Suprapubic skin (tissue), 4 donors: ENCODE data around the gene PNN. TPM values are rescaled to one million over a fixed set of nuclear protein-coding genes. Genes with fewer than 3 reads are reported as not detected.
"Not testable (repeated sequence)": the region's sequence is repeated elsewhere in the genome, so short reads cannot be mapped to it uniquely, and the experiment has no call there.

Source experiments
- DNase-seq, 2 donors: peaks; one replicate each; pipeline ENCODE4 v3.0.0-alpha.2; 2019; ENCODE audit warnings: low spot score in 2 of 2
- H3K27ac ChIP-seq: fragments of 200-600 bp; sonication (generic); one replicate; pipeline ENCODE4 v1.5.1; 2019
- H3K27me3 ChIP-seq: fragments of 200-600 bp; sonication (generic); one replicate; pipeline ENCODE4 v1.5.1; 2019
- H3K36me3 ChIP-seq: fragments of 200-600 bp; sonication (generic); one replicate; pipeline ENCODE4 v1.5.1; 2019
- H3K4me1 ChIP-seq: fragments of 200-600 bp; sonication (generic); one replicate; pipeline ENCODE4 v1.5.1; 2019
- H3K4me3 ChIP-seq: fragments of 200-600 bp; sonication (generic); one replicate; pipeline ENCODE4 v1.5.1; 2019; ENCODE audit warnings: mild to moderate bottlenecking
- H3K9me3 ChIP-seq: fragments of 200-600 bp; sonication (generic); one replicate; pipeline ENCODE4 v1.5.1; 2019
- CTCF ChIP-seq, 2 donors: fragments of 200-600 bp in 1 of 2; fragments of 450-650 bp in 1 of 2; sonication (generic) in 1 of 2; IDR thresholded peaks; one replicate each; pipeline ENCODE4 v1.5.1; 2016 to 2019; ENCODE audit warnings: antibody characterized with exemption in 2 of 2, mild to moderate bottlenecking in 1 of 2, moderate library complexity in 1 of 2
- EP300 ChIP-seq: sonication (generic); formaldehyde crosslinking; IDR thresholded peaks from one replicate; pipeline ENCODE4 v1.6.1; 2017; ENCODE audit warnings: antibody characterized with exemption
- POLR2A ChIP-seq, 2 donors: fragments of 450-650 bp; IDR thresholded peaks; one replicate each; pipeline ENCODE4 v1.6.1; 2017; ENCODE audit warnings: antibody characterized with exemption in 2 of 2, mild to moderate bottlenecking in 2 of 2, moderate library complexity in 2 of 2
- POLR2AphosphoS5 ChIP-seq, 3 donors: sonication (generic); formaldehyde crosslinking; IDR thresholded peaks; one replicate each; pipeline ENCODE4 v1.6.1; 2017; ENCODE audit warnings: antibody characterized with exemption in 3 of 3
- WGBS: methylation state at CpG from one replicate; pipeline ENCODE4 v1.1.5; 2018; 5-methylcytosine and 5-hydroxymethylcytosine counted together
- total RNA-seq, 4 donors: library from RNA; depleted of rRNA; stranded (reverse); fragments of >200 nt; gene quantifications; one replicate each; pipeline ENCODE4 v1.1.0, GENCODE V29; 2016

PNN gene
- total RNA-seq, 4 donors from 2014 or later, result 24.8 to 63.3 (median 26.4) TPM

- 84% methylated on average over 1 of the region's 1 CpG for WGBS
- TF ChIP-seq POLR2AphosphoS5 (IDR thresholded peaks at IDR 0.05) (no peak), CTCF (IDR thresholded peaks at IDR 0.05) (no peak), EP300 (no peak), POLR2A (IDR thresholded peaks at IDR 0.05) (no peak)
- Histone ChIP-seq H3K27me3 (no peaks in the 10 kb centered on the region), H3K4me1 (no peaks in the 10 kb centered on the region), H3K9me3 (no peaks in the 10 kb centered on the region), H3K27ac (no peak overlapping the region), H3K36me3 (peaks cover 56% of the 10 kb centered on the region), H3K4me3 (no peak overlapping the region)
- no peak for DNase-seq
Measured at GRCh38 chr14:39182770-39183684, 8.0 kb downstream of the PNN start.

GRCh38 chr14:39183685-39184003 lies 8.6 kb downstream of the PNN start:
- H3K4me1 ChIP-seq, H3K27me3 ChIP-seq, H3K4me3 ChIP-seq, H3K27ac ChIP-seq, H3K9me3 ChIP-seq, DNase-seq: not testable (repeated sequence)
- 93% methylated on average over 5 of the region's 5 CpGs for WGBS
- H3K36me3 ChIP-seq, result peaks cover 50% of the 10 kb centered on the region

GRCh38 chr14:39184628-39185255 lies 9.7 kb downstream of the PNN start:
- DNase-seq, result no peak
- peaks cover 4% of the 10 kb centered on the region for H3K4me1 ChIP-seq
- H3K36me3 ChIP-seq, result peaks cover 39% of the 10 kb centered on the region
- TF ChIP-seq EP300 (no peak), POLR2AphosphoS5 (IDR thresholded peaks at IDR 0.05) (no peak), POLR2A (IDR thresholded peaks at IDR 0.05) (no peak), CTCF (IDR thresholded peaks at IDR 0.05) (no peak)
- H3K9me3 ChIP-seq, result no peaks in the 10 kb centered on the region
- H3K27me3 ChIP-seq, result no peaks in the 10 kb centered on the region
- 96% methylated on average over 4 of the region's 4 CpGs for WGBS
- no peak overlapping the region for H3K27ac ChIP-seq
- H3K4me3 ChIP-seq, result no peak overlapping the region

GRCh38 chr14:39185256-39186049 lies 10.4 kb downstream of the PNN start:
- Histone ChIP-seq H3K9me3 (no peaks in the 10 kb centered on the region), H3K4me3 (no peak overlapping the region), H3K27ac (no peak overlapping the region), H3K27me3 (no peaks in the 10 kb centered on the region), H3K36me3 (peaks cover 31% of the 10 kb centered on the region), H3K4me1 (peaks cover 4% of the 10 kb centered on the region)
- no peak for DNase-seq
- TF ChIP-seq CTCF (IDR thresholded peaks at IDR 0.05), result no peak
- no peak for TF ChIP-seq EP300
- no peak for TF ChIP-seq POLR2AphosphoS5 (IDR thresholded peaks at IDR 0.05)
- 93% methylated on average over 5 of the region's 5 CpGs for WGBS

GRCh38 chr14:39186941-39187525 lies 12.0 kb downstream of the PNN start:
- TF ChIP-seq POLR2A (IDR thresholded peaks at IDR 0.05), result no peak
- no peak for TF ChIP-seq POLR2AphosphoS5 (IDR thresholded peaks at IDR 0.05)
- TF ChIP-seq EP300, result no peak
- no peak for TF ChIP-seq CTCF (IDR thresholded peaks at IDR 0.05)
- no peak for DNase-seq
- H3K27me3 ChIP-seq, result no peaks in the 10 kb centered on the region

More at GRCh38 chr14:39186941-39187525, 12.0 kb downstream of the PNN start:
- WGBS, result 89% methylated on average over 4 of the region's 4 CpGs
- Histone ChIP-seq H3K4me3 (no peak overlapping the region), H3K4me1 (peaks cover 4% of the 10 kb centered on the region), H3K9me3 (no peaks in the 10 kb centered on the region), H3K36me3 (peaks cover 17% of the 10 kb centered on the region), H3K27ac (no peak overlapping the region)
